Panc1 (cell line): ENCODE data around the gene ACSS1.

Source experiments
- CTCF ChIP-seq: fragments of 450-650 bp; IDR thresholded peaks from 2 replicates; pipeline ENCODE4 v1.5.1; 2017; ENCODE audit warnings: mild to moderate bottlenecking
- POLR2AphosphoS5 ChIP-seq: IDR thresholded peaks from 2 replicates; pipeline ENCODE4 v1.6.1; 2012; ENCODE audit warnings: mild to moderate bottlenecking, low read depth, low read length, moderate library complexity
- REST ChIP-seq, 2 experiments: IDR thresholded peaks; 2 replicates each; pipeline ENCODE4 v1.6.1; 2011 to 2012; ENCODE audit warnings: low read depth in 2 of 2, control low read depth in 1 of 2, low read length in 1 of 2, mild to moderate bottlenecking in 1 of 2, moderate library complexity in 1 of 2; ENCODE audit not compliant: insufficient read depth in 1 of 2
- SIN3A ChIP-seq: IDR thresholded peaks from 2 replicates; pipeline ENCODE4 v1.6.1; 2012; ENCODE audit warnings: low read depth, mild to moderate bottlenecking, low read length, moderate library complexity, borderline replicate concordance; ENCODE audit not compliant: insufficient read depth
- TCF7L2 ChIP-seq: IDR thresholded peaks from 2 replicates; pipeline ENCODE4 v1.6.1; 2011; ENCODE audit warnings: mild to moderate bottlenecking, low read depth, low read length, inconsistent platforms

GRCh38 chr20:25011831-25012241 is 46.1 kb downstream of the ACSS1 start:
- no peak for TF ChIP-seq CTCF
- TF ChIP-seq POLR2AphosphoS5: no peak
- no peak for TF ChIP-seq REST (IDR thresholded peaks at IDR 0.05; ENCODE audit: insufficient read depth in 1 of 2, low read depth in 2 of 2, low read length in 1 of 2)
- no peak for TF ChIP-seq TCF7L2
- no peak for TF ChIP-seq SIN3A
